ENCODE measurements around the gene PDE2A.

Gene PDE2A

GRCh38 chr11:72584939-72585597 is 89.2 kb downstream of the PDE2A start:
- no peaks in the 10 kb centered on the region for H3K79me2 ChIP-seq (ENCODE audit: control insufficient read depth, insufficient read depth, low read length, poor library complexity)
- WGBS (ENCODE audit: extremely low coverage, insufficient coverage, insufficient read length), result no CpG with 5 or more reads among the region's 12 CpGs
- no peak overlapping the region for H2BK12ac ChIP-seq (ENCODE audit: low read length)
- H3K23ac ChIP-seq (ENCODE audit: low read length), result no peak overlapping the region
- H3K36me3 ChIP-seq (ENCODE audit: control insufficient read depth in 1 of 2, insufficient read depth in 2 of 2, low read length in 2 of 2), result no peaks in the 10 kb centered on the region
- no peak overlapping the region for H3K4me3 ChIP-seq (ENCODE audit: low read depth, low read length)
- no peaks in the 10 kb centered on the region for H3K79me1 ChIP-seq (ENCODE audit: low read length)
- H3K27ac ChIP-seq (ENCODE audit: low read depth, low read length), result no peak overlapping the region
- no peak overlapping the region for H3K9ac ChIP-seq (ENCODE audit: low read length)
- no peak overlapping the region for H3K4me2 ChIP-seq (ENCODE audit: low read length)
- no peaks in the 10 kb centered on the region for H3K4me1 ChIP-seq (ENCODE audit: control insufficient read depth in 1 of 2, insufficient read depth in 2 of 2, low read length in 2 of 2)
- no peak overlapping the region for H3K4ac ChIP-seq (ENCODE audit: low read depth, low read length)
- H2BK5ac ChIP-seq (ENCODE audit: low read depth, low read length, poor library complexity), result no peak overlapping the region
- H3K14ac ChIP-seq (ENCODE audit: low read length), result no peak overlapping the region
- H2AFZ ChIP-seq (ENCODE audit: insufficient read depth, low read length, poor library complexity), result no peak overlapping the region
- no peak overlapping the region for H2BK120ac ChIP-seq (ENCODE audit: insufficient read depth, low read length, poor library complexity)
- peaks cover 31% of the 10 kb centered on the region for H3K27me3 ChIP-seq (ENCODE audit: insufficient read depth, low read length)
- no peak overlapping the region for H2AK5ac ChIP-seq (ENCODE audit: low read length)
- H3K18ac ChIP-seq (ENCODE audit: low read length), result no peak overlapping the region
- peaks cover 4% of the 10 kb centered on the region for H3K9me3 ChIP-seq (ENCODE audit: insufficient read depth, low read depth, low read length)
- H4K91ac ChIP-seq (ENCODE audit: low read depth, low read length), result no peak overlapping the region
- DNase-seq, result no peak
- H4K8ac ChIP-seq (ENCODE audit: low read depth, low read length), result no peak overlapping the region
- no peak overlapping the region for H4K12ac ChIP-seq (ENCODE audit: low read depth, low read length)

DNA sequence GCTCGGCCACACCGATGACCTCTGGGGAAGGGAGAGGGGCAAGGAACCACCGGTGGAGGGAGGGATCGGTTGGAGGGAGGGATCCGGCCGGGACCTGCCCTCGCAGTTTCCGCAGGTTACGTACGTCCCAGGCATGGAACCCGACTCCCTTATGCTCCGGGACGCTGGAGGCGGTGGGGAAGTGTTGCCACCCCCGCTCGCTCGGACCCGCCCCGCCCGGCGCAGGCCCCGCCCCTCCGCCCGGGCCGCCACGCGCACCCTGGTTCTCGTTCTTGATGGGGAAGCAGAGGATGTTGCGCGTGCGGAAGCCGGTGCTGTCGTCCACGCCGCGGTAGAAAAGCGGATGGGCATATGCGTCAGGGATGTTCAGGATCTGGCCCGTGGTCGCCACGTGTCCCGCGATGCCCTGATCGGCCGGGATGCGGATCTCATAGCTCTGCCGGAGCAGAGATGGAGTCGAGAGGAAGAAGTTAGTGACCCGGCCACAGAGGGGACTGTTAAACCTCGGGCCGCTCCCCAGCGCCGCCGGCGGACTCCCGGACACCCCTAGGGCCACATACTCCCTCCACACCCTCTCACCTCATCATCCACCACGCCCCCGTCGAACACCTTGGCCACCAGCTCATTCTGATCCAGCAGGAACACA is 89.8 kb downstream of the PDE2A start:
- Histone ChIP-seq H3K79me2 (ENCODE audit: control insufficient read depth, insufficient read depth, low read length, poor library complexity) (no peaks in the 10 kb centered on the region), H2BK5ac (ENCODE audit: low read depth, low read length, poor library complexity) (no peak overlapping the region), H3K27ac (ENCODE audit: low read depth, low read length) (no peak overlapping the region), H3K4me2 (ENCODE audit: low read length) (peak overlapping the region; percentile 4), H3K23ac (ENCODE audit: low read length) (no peak overlapping the region), H3K4me1 (ENCODE audit: control insufficient read depth in 1 of 2, insufficient read depth in 2 of 2, low read length in 2 of 2) (no peaks in the 10 kb centered on the region), H3K4me3 (ENCODE audit: low read depth, low read length) (no peak overlapping the region), H2BK12ac (ENCODE audit: low read length) (no peak overlapping the region), H3K9ac (ENCODE audit: low read length) (no peak overlapping the region), H3K27me3 (ENCODE audit: insufficient read depth, low read length) (peaks cover 31% of the 10 kb centered on the region), H4K12ac (ENCODE audit: low read depth, low read length) (no peak overlapping the region), H4K91ac (ENCODE audit: low read depth, low read length) (no peak overlapping the region), H2AFZ (ENCODE audit: insufficient read depth, low read length, poor library complexity) (no peak overlapping the region), H3K79me1 (ENCODE audit: low read length) (no peaks in the 10 kb centered on the region), H2BK120ac (ENCODE audit: insufficient read depth, low read length, poor library complexity) (no peak overlapping the region), H2AK5ac (ENCODE audit: low read length) (no peak overlapping the region), H3K36me3 (ENCODE audit: control insufficient read depth in 1 of 2, insufficient read depth in 2 of 2, low read length in 2 of 2) (no peaks in the 10 kb centered on the region), H3K18ac (ENCODE audit: low read length) (no peak overlapping the region), H3K4ac (ENCODE audit: low read depth, low read length) (no peak overlapping the region), H3K9me3 (ENCODE audit: insufficient read depth, low read depth, low read length) (peaks cover 4% of the 10 kb centered on the region), H3K14ac (ENCODE audit: low read length) (no peak overlapping the region), H4K8ac (ENCODE audit: low read depth, low read length) (no peak overlapping the region)
- WGBS (ENCODE audit: extremely low coverage, insufficient coverage, insufficient read length), result no CpG with 5 or more reads among the region's 59 CpGs
- DNase-seq, result peak in 1 of 2 donors; percentile 52

GRCh38 chr11:72583616-72584292 is 90.5 kb downstream of the PDE2A start:
- Histone ChIP-seq H2BK120ac (ENCODE audit: insufficient read depth, low read length, poor library complexity) (no peak overlapping the region), H3K14ac (ENCODE audit: low read length) (no peak overlapping the region), H3K4ac (ENCODE audit: low read depth, low read length) (no peak overlapping the region), H3K4me3 (ENCODE audit: low read depth, low read length) (no peak overlapping the region), H2BK12ac (ENCODE audit: low read length) (no peak overlapping the region), H3K4me1 (ENCODE audit: control insufficient read depth in 1 of 2, insufficient read depth in 2 of 2, low read length in 2 of 2) (no peaks in the 10 kb centered on the region), H4K91ac (ENCODE audit: low read depth, low read length) (no peak overlapping the region), H3K79me1 (ENCODE audit: low read length) (no peaks in the 10 kb centered on the region), H3K79me2 (ENCODE audit: control insufficient read depth, insufficient read depth, low read length, poor library complexity) (no peaks in the 10 kb centered on the region), H3K36me3 (ENCODE audit: control insufficient read depth in 1 of 2, insufficient read depth in 2 of 2, low read length in 2 of 2) (no peaks in the 10 kb centered on the region), H3K18ac (ENCODE audit: low read length) (no peak overlapping the region), H2AK5ac (ENCODE audit: low read length) (no peak overlapping the region), H3K27me3 (ENCODE audit: insufficient read depth, low read length) (peaks cover 27% of the 10 kb centered on the region), H3K4me2 (ENCODE audit: low read length) (peak overlapping the region; percentile 4), H2BK5ac (ENCODE audit: low read depth, low read length, poor library complexity) (no peak overlapping the region), H3K9ac (ENCODE audit: low read length) (no peak overlapping the region), H3K9me3 (ENCODE audit: insufficient read depth, low read depth, low read length) (peaks cover 4% of the 10 kb centered on the region), H3K23ac (ENCODE audit: low read length) (no peak overlapping the region), H4K12ac (ENCODE audit: low read depth, low read length) (no peak overlapping the region), H3K27ac (ENCODE audit: low read depth, low read length) (no peak overlapping the region), H2AFZ (ENCODE audit: insufficient read depth, low read length, poor library complexity) (no peak overlapping the region), H4K8ac (ENCODE audit: low read depth, low read length) (no peak overlapping the region)
- DNase-seq, result no peak
- no CpG with 5 or more reads among the region's 22 CpGs for WGBS (ENCODE audit: extremely low coverage, insufficient coverage, insufficient read length)

DNA sequence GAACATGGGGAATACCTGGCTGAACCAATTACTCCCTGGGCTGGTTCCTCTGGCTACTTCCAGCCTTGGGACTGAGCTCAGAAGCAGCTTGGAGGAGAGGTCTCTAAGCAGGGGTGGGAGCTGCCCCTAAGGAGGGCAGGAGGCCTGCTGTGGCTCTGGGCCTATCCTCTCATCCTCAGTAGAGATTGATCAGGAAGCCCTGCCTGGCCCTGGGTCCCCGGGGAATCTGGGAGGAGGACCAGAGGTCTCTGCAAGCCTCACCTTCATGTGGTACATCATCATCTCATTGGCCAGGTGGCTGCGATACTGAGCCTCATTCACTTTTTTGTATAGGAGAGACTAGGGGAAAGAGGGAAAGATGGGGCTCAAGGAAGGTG is 91.1 kb downstream of the PDE2A start:
- Histone ChIP-seq H2AFZ (ENCODE audit: insufficient read depth, low read length, poor library complexity) (no peak overlapping the region), H3K79me1 (ENCODE audit: low read length) (no peaks in the 10 kb centered on the region), H3K4me2 (ENCODE audit: low read length) (no peak overlapping the region), H4K91ac (ENCODE audit: low read depth, low read length) (no peak overlapping the region), H3K27me3 (ENCODE audit: insufficient read depth, low read length) (peaks cover 27% of the 10 kb centered on the region), H2BK5ac (ENCODE audit: low read depth, low read length, poor library complexity) (no peak overlapping the region), H3K9ac (ENCODE audit: low read length) (no peak overlapping the region), H2AK5ac (ENCODE audit: low read length) (no peak overlapping the region), H3K4me1 (ENCODE audit: control insufficient read depth in 1 of 2, insufficient read depth in 2 of 2, low read length in 2 of 2) (no peaks in the 10 kb centered on the region), H4K8ac (ENCODE audit: low read depth, low read length) (no peak overlapping the region), H3K4ac (ENCODE audit: low read depth, low read length) (no peak overlapping the region), H3K9me3 (ENCODE audit: insufficient read depth, low read depth, low read length) (peaks cover 5% of the 10 kb centered on the region), H3K27ac (ENCODE audit: low read depth, low read length) (no peak overlapping the region), H3K23ac (ENCODE audit: low read length) (no peak overlapping the region), H3K14ac (ENCODE audit: low read length) (no peak overlapping the region), H3K79me2 (ENCODE audit: control insufficient read depth, insufficient read depth, low read length, poor library complexity) (no peaks in the 10 kb centered on the region), H2BK12ac (ENCODE audit: low read length) (no peak overlapping the region), H3K4me3 (ENCODE audit: low read depth, low read length) (no peak overlapping the region), H4K12ac (ENCODE audit: low read depth, low read length) (no peak overlapping the region), H3K36me3 (ENCODE audit: control insufficient read depth in 1 of 2, insufficient read depth in 2 of 2, low read length in 2 of 2) (no peaks in the 10 kb centered on the region), H2BK120ac (ENCODE audit: insufficient read depth, low read length, poor library complexity) (no peak overlapping the region), H3K18ac (ENCODE audit: low read length) (no peak overlapping the region)
- DNase-seq, result no peak
- no CpG with 5 or more reads among the region's 2 CpGs for WGBS (ENCODE audit: extremely low coverage, insufficient coverage, insufficient read length)
